IPS-NIHi11 (cell line): Measurements from ENCODE around the gene ARL10.

Experiments used
- DNase-seq: peaks from one replicate; pipeline ENCODE4 v3.0.0; 2012; ENCODE audit warnings: mixed read lengths, low spot score

Gene ARL10, protein sequence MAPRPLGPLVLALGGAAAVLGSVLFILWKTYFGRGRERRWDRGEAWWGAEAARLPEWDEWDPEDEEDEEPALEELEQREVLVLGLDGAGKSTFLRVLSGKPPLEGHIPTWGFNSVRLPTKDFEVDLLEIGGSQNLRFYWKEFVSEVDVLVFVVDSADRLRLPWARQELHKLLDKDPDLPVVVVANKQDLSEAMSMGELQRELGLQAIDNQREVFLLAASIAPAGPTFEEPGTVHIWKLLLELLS

GRCh38 chr5:176365351-176366231, at the start of gene ARL10:
Gene ARL10, plus strand, starts transcription at chr5:176365487. Its CDS starts 77 bp downstream, at chr5:176365564.
- peak; percentile 76 for DNase-seq

- DNase-seq, result no peak
Observed at GRCh38 chr5:176317534-176318374, 47.5 kb upstream of the ARL10 start.

GRCh38 chr5:176319827-176320554, 45.3 kb upstream of the ARL10 start:
- DNase-seq, result no peak

GRCh38 chr5:176320577-176320976, 44.7 kb upstream of the ARL10 start:
- no peak for DNase-seq

GRCh38 chr5:176334031-176334770, 31.1 kb upstream of the ARL10 start:
- no peak for DNase-seq

DNA sequence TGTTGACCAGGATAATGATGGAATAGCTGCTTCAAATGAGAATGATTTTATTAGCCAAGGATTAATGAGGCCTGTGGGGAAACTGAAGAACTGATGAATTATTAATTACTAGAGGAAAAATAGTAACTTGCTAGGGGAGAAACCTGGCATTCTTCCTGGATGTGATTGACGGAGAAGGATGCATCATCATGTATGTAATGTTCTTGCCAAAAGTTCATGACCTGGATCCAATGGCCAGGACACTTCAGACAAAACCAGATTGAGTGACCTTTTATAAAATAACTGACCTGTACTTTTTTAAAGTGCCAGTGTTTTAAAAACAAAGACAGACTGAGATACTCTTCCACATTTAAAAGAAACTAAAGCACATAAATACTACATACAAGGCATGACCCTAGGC, 27.4 kb upstream of the ARL10 start:
- no peak for DNase-seq

GRCh38 chr5:176339304-176339703, 26.0 kb upstream of the ARL10 start:
- DNase-seq, result no peak

- no peak for DNase-seq
Observed at GRCh38 chr5:176341325-176342157, 23.7 kb upstream of the ARL10 start.

DNA sequence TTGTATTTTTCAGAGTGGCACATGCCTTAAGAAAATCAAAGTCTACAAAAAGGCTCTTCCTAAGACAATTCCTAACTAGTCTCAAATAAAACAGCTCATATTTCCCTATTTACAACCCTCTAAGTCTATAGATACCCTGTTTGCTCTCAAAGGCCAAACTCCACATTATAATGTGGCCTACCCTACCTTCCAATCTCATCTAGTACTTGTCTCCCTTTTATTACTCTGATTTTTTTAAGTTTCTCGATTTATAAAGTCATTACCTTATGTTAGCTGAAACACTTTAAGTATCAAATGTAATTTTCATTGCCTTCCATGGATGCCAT, 23.2 kb upstream of the ARL10 start:
- no peak for DNase-seq

- DNase-seq, result no peak
Observed at GRCh38 chr5:176342766-176343458, 22.4 kb upstream of the ARL10 start.

- DNase-seq, result no peak
Observed at GRCh38 chr5:176350416-176350815, 14.9 kb upstream of the ARL10 start.

DNA sequence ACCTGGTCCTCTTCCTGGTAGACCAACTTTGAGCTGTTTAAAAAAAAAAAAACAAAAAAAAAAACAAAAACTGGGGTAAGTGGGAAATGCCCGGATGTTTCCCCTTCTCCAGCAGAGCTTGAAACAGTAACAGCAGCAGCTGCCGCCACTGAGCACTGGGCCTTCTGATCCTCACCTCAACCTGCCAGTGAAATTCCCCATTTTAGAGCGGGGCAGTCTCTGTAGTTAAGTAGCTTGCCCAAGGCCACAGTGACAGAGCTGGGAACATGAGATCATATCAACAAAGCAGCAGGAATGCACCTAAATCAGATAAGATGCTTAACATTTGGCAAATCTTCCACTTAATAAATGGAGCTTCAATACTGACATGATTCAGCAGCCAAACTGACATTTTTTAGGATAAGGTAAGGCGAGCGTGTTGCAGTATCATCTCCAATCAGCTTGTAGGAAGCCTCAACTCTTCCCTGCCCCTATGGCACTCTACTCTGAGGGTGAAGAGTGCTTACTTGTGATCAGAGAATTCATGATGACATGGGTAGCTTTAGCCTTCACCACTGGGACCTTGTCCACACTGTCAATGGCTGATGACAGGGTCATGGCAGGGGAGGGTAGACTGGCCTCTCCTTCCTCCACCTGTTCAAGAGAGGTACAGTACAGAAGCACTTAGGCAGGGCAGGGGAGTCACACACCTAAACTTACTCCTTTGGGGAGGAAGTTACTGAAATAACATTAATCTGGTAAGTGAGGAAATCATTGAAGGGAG, 13.0 kb upstream of the ARL10 start:
- no peak for DNase-seq

DNA sequence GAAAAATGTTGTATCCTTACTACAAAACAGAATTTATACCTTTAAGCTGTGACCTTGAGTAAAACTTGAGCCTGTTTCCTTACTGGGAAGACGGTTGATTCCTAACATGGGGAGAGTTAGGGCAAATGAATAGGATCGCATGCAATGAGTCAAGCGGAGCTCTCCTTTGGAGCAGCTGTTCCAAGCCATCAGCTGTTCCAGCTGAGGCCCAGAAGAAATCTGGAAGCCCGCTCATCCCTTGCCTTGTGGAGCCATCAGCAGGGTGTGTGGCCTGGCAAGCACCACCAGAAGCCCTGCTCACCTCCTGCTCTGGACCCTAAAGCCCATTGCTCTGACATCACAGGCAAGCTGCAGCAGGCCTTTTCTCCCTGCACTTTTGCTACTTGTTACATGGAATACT, 11.8 kb upstream of the ARL10 start:
- no peak for DNase-seq

GRCh38 chr5:176355400-176356178, 9.7 kb upstream of the ARL10 start:
- peak; percentile 31 for DNase-seq

DNA sequence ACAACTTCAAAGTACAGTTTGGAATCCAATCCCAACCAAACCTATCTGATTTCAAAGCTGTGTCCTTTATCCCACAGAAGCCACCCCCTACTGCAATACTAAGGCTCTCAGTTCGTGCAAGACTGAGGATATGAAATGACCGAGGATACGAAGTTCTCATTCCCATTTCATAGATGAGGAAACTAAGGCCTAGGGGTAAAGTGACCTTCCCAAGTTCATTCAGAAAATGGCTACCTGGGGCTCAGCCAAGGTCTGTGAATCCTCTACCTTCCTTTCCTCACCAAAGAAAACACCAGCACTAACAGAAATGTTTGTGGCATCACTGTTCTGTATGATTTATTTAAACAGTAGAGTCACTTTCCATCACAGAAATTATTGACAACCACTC, 9.1 kb upstream of the ARL10 start:
- DNase-seq, result no peak

DNA sequence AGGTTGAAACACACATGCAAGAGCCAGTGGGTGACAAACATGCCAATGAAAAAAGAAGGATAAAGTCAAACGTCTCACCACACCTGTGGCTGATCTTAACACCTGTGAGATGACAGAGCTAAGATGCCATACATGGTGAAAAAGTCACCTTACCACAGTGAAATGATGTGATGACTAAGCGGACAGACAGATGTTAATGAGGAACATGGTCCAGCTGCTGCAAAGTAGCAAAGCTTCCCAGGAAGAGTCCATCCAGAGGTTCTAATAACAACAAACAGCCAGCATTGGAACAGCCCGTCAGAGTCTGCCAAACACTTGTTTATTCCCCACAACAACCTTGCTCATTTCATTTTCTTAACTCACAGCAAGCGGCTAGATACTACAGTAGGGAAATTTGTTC, 5.6 kb upstream of the ARL10 start:
- no peak for DNase-seq

DNA sequence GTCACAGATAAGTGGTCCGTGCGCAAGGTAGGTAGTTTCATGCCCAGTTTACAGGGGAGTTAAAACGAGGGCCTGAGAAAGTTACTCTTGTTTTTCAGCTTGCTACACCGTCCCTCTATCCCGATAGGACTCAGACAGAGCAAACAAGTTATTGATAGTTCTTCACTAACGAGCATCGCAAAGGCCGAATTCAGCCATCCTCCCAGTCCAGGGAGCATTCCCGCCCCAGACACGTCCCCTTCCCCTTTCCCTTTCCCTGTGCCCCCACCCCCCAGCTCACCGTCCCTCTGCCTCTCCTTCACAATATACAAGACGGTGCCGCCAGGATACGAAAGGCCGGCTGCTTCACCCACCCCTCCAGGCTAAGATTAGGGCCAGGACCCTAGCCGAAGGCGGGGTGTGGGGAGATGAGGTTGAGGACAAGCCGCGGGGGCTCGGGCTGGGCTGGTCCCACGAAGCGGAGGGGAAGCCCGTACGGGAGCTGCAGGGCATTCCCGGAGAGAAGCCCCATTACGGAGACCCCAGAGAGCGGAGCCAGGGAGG, 4.3 kb upstream of the ARL10 start:
- DNase-seq, result no peak
